Rectal smooth muscle tissue (tissue), 1 donor: ENCODE results near the gene FABP2.
"Not testable (repeated sequence)": the region's sequence is repeated elsewhere in the genome, so short reads cannot be mapped to it uniquely, and the experiment has no call there.

Experiments
- H3K27ac ChIP-seq: one replicate; pipeline ENCODE4 v1.7.0; 2013; ENCODE audit warnings: low read depth, low read length, inconsistent platforms
- H3K27me3 ChIP-seq: one replicate; pipeline ENCODE4 v1.7.0; 2013; ENCODE audit warnings: low read length; ENCODE audit not compliant: control insufficient read depth, insufficient read depth
- H3K36me3 ChIP-seq: one replicate; pipeline ENCODE4 v1.7.0; 2013; ENCODE audit warnings: low read length; ENCODE audit not compliant: control insufficient read depth, insufficient read depth
- H3K4me1 ChIP-seq: one replicate; pipeline ENCODE4 v1.7.0; 2013; ENCODE audit warnings: low read length; ENCODE audit not compliant: control insufficient read depth, insufficient read depth
- H3K4me3 ChIP-seq: one replicate; pipeline ENCODE4 v1.7.0; 2013; ENCODE audit warnings: low read length
- H3K9ac ChIP-seq: one replicate; pipeline ENCODE4 v1.7.0; 2013; ENCODE audit warnings: low read length

FABP2 gene

DNA sequence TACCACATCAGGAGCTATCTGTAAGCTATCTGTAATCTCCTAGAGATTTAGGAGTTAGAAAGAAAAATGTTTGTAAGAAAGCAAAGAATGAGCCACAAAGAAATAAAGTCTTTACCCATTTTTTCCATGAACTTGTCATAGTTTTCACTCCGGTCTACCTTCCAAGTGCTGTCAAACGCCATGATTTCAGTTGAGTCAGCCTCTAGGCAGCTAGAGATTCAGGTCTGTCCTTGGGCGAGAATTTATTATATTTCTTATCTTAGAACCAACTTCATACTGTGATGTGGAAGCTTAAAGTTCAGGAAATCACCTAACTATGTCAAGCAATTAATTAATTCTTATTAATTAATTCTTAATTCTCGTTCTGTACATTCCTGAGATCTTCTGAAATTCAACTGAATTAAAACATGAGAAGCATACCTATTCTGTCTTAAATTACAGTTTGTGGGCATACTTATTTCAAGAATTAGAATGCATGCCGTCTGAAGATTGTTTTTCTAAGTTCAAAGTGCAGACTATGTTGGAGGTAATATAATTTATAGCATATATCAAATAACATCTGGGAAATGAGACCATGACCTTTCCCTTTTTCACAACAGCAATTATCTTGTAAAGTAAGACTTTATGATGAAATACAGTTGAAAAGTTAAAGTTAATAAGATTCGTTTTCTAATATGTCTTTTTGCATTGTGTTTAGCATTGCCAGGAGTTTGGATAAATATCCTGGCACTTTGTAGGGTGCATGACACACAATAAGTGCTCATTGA is at the start of gene FABP2:
Gene FABP2, minus strand, starts transcription at position 218 of the 767 bp plus-strand sequence. Its CDS starts 36 bp downstream, at position 182.
- no peak within 1 kb of the TSS for H3K27ac ChIP-seq
- H3K4me1 ChIP-seq: no peaks in the 10 kb centered on the region
- H3K4me3 ChIP-seq: peak within 1 kb of the TSS; percentile 33
- no peak within 1 kb of the TSS for H3K9ac ChIP-seq
- no peaks in the 10 kb centered on the region for H3K36me3 ChIP-seq
- no peaks in the 10 kb centered on the region for H3K27me3 ChIP-seq

- H3K9ac ChIP-seq, H3K4me3 ChIP-seq, H3K4me1 ChIP-seq, H3K27ac ChIP-seq, H3K27me3 ChIP-seq, H3K36me3 ChIP-seq: not testable (repeated sequence)
These were observed 49.2 kb upstream of the FABP2 start for GRCh38 chr4:119370951-119371683.

DNA sequence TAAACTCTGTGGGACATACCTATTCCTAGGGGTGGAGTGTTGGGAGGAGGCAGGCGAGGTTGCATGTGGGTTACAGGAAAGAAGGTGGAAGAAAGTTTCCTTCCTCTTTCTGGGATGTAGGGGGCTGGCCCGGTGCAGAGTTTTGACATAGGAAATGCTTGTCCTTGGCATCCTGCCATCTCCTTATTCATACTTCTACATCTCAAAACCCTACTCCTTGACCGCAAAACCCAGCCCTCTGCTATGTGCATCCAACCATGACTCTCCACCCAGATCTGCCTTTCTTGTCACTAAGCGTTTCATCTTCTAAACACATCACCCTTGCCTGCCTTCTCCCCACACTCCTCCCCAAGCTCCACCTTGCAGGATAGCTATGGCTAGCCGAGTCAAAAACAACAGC is 48.5 kb upstream of the FABP2 start:
- H3K9ac ChIP-seq, H3K36me3 ChIP-seq, H3K27me3 ChIP-seq, H3K4me1 ChIP-seq, H3K27ac ChIP-seq, H3K4me3 ChIP-seq: not testable (repeated sequence)

DNA sequence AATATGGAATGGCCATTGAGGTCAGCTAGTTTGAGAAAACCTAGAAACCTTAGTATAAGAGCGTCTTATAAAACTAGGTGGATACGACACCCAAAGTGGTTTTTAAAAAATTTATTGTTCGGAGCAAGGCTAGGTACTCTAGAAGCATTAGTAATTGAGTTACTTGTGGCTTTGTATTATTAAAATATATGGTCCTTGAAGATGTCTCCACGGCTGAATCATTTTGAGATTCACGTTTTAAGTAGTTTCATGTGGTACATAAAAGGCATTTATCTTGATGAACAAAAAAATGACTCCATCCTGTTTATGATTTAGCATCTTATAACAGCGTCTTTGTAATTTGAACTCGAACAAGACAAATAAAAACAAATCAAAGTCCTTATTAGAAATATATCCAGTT is 44.9 kb upstream of the FABP2 start:
- not testable (repeated sequence) for H3K36me3 ChIP-seq, H3K27ac ChIP-seq, H3K4me1 ChIP-seq, H3K9ac ChIP-seq, H3K4me3 ChIP-seq, H3K27me3 ChIP-seq

- not testable (repeated sequence) for H3K27ac ChIP-seq, H3K36me3 ChIP-seq, H3K9ac ChIP-seq, H3K27me3 ChIP-seq, H3K4me1 ChIP-seq, H3K4me3 ChIP-seq
These were observed 42.3 kb upstream of the FABP2 start for GRCh38 chr4:119364203-119364602.

DNA sequence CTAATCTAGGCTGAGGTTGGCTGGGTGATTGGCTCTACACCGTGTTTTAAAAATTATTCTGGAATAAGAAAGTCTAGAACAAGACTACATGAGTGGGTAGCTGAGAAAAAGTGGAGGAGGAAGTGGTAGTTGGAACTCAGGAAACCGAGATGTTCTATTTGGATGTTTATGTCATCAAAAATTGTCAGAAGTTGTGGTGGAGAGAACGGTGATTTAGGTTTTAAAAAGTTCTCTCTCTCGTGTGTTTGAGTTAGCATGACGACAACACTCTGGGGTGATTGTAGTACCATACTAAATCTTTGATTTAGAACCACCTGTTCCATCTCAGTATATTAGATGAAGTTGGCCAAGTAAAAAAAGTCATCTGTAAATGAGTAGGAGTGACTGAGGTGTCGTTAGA is 41.4 kb upstream of the FABP2 start:
- H3K9ac ChIP-seq, H3K4me3 ChIP-seq, H3K36me3 ChIP-seq, H3K27me3 ChIP-seq, H3K4me1 ChIP-seq, H3K27ac ChIP-seq: not testable (repeated sequence)

DNA sequence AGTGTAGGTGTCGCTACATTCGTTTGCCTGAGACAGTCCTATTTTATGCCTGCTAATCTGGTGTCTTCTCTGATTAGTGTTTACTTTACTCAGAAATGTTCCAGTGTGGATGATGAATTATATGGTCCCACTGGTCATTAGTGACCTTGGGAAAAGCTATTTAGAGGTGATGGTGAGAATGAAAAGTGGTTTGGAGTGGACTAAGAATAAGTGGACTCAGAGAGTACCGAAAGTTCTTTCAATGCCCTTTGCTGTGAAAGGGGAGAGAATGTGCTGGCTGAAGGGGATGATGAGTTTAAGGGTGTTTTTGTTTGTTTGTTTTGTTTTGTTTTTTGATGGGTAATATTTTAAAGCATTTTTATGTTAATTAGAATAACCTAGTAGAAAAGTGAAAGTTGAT is 40.5 kb upstream of the FABP2 start:
- not testable (repeated sequence) for H3K9ac ChIP-seq, H3K36me3 ChIP-seq, H3K27ac ChIP-seq, H3K4me1 ChIP-seq, H3K4me3 ChIP-seq, H3K27me3 ChIP-seq

GRCh38 chr4:119359873-119360272 is 37.9 kb upstream of the FABP2 start:
- H3K27ac ChIP-seq, H3K4me1 ChIP-seq, H3K9ac ChIP-seq, H3K27me3 ChIP-seq, H3K4me3 ChIP-seq, H3K36me3 ChIP-seq: not testable (repeated sequence)

- not testable (repeated sequence) for H3K4me3 ChIP-seq, H3K27me3 ChIP-seq, H3K36me3 ChIP-seq, H3K27ac ChIP-seq, H3K4me1 ChIP-seq, H3K9ac ChIP-seq
These were observed 34.9 kb upstream of the FABP2 start for GRCh38 chr4:119356796-119357195.

DNA sequence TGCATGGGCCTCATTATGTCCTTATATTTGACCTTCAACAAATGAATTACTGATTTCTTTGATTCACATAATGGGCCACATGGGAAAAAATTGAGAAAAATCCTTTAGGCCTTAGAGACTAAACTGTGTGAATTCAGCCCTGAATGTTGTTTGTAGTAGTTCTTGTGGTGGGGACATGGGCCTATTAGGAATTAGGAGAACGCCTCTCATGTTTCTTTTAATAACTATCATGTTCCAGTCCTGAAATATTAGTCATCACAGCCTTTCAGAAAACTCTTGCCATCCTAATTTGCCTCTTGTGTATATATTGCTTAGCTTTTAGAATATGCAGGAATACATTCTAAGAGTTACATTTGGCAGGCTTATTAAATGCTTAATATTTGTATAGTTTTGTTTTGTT is 34.1 kb upstream of the FABP2 start:
- H3K27me3 ChIP-seq, H3K27ac ChIP-seq, H3K4me3 ChIP-seq, H3K4me1 ChIP-seq, H3K36me3 ChIP-seq, H3K9ac ChIP-seq: not testable (repeated sequence)

GRCh38 chr4:119353364-119353763 is 31.4 kb upstream of the FABP2 start:
- H3K4me1 ChIP-seq, H3K36me3 ChIP-seq, H3K27me3 ChIP-seq, H3K27ac ChIP-seq, H3K9ac ChIP-seq, H3K4me3 ChIP-seq: not testable (repeated sequence)

DNA sequence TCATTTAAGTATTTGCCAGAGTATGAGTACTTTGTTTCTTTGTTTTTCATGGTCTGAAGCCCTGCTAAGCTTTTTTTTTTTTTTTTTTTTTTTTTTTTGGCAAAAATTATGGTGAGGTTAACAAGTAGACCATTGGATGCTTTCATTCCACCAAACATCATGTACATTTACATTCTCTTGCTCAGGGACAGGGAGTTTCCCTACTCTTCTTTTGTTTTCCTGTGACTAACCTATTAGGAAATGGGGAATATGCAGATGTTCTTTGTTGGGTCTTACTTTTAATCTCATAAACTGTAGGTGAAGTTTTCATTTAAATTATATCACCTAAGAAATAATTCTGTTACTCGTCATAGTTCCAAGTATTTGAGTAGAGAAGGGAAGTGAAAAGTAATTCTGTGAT is 26.2 kb upstream of the FABP2 start:
- not testable (repeated sequence) for H3K27ac ChIP-seq, H3K27me3 ChIP-seq, H3K4me1 ChIP-seq, H3K9ac ChIP-seq, H3K4me3 ChIP-seq, H3K36me3 ChIP-seq

DNA sequence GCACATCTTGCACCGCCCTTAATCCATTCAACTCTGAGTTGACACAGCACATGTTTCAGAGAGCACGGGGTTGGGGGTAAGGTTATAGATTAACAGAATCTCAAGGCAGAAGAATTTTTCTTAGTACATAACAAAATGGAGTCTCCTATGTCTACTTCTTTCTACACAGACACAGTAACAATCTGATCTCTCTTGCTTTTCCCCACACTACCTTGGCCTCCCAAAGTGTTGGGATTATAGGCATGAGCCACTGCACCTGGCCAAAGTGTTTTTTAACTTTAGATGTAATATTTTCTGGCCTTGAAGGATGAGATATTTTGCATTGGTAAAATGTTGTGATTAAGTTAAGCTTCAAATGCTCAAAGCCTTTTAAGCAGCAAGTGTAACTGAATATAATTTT is 21.4 kb upstream of the FABP2 start:
- H3K36me3 ChIP-seq, H3K27ac ChIP-seq, H3K9ac ChIP-seq, H3K4me3 ChIP-seq, H3K27me3 ChIP-seq, H3K4me1 ChIP-seq: not testable (repeated sequence)
